Uterus (tissue), 4 donors: ENCODE data around the gene ATG5. TPM values are rescaled to one million over a fixed set of nuclear protein-coding genes. Genes with fewer than 3 reads are reported as not detected.

Experiments
- DNase-seq, 2 donors: peaks; one replicate each; pipeline ENCODE4 v3.0.0-alpha.2; 2019 to 2020
- H3K27ac ChIP-seq, 2 donors: fragments of 200-600 bp; sonication (generic); 1 replicate in 1 of 2; 2 replicates in 1 of 2; pipeline ENCODE4 v1.5.1; 2016 to 2018
- H3K27me3 ChIP-seq, 2 donors: fragments of 200-600 bp; sonication (generic); one replicate each; pipeline ENCODE4 v1.5.1; 2018 to 2019; ENCODE audit warnings: control low read depth in 1 of 2
- H3K36me3 ChIP-seq, 2 donors: fragments of 200-600 bp; sonication (generic); one replicate each; pipeline ENCODE4 v1.5.1; 2019; ENCODE audit warnings: control low read depth in 1 of 2
- H3K4me1 ChIP-seq, 2 donors: fragments of 200-600 bp; sonication (generic); one replicate each; pipeline ENCODE4 v1.5.1; 2018 to 2019; ENCODE audit warnings: control low read depth in 1 of 2
- H3K4me3 ChIP-seq, 2 donors: fragments of 200-600 bp; sonication (generic); 1 replicate in 1 of 2; 2 replicates in 1 of 2; pipeline ENCODE4 v1.5.1; 2018 to 2019; ENCODE audit warnings: mild to moderate bottlenecking in 1 of 2
- H3K9me3 ChIP-seq, 2 donors: fragments of 200-600 bp; sonication (generic); one replicate each; pipeline ENCODE4 v1.5.1; 2019; ENCODE audit warnings: control low read depth in 1 of 2
- POLR2A ChIP-seq, 2 donors: fragments of 450-650 bp; IDR thresholded peaks; one replicate each; pipeline ENCODE4 v1.6.1; 2016; ENCODE audit warnings: antibody characterized with exemption in 2 of 2, mild to moderate bottlenecking in 1 of 2, moderate library complexity in 1 of 2
- intact Hi-C: fragments of 100-400 bp; cut with DNase I; formaldehyde crosslinking; loops from one replicate; pipeline ENCODE4 v1.15.1; 2023; ENCODE audit warnings: low total_unique reads
- total RNA-seq, 4 donors: library from RNA; depleted of rRNA in 3 of 4; stranded (reverse); fragments of >200 nt in 3 of 4; gene quantifications; one replicate each; pipeline versions ENCODE4 v1.1.0 to v1.2.4, GENCODE V29; 2014 to 2023
- TF ChIP-seq, protein P1 (sequence below), 4 experiments: fragments of 200-600 bp in 2 of 4; fragments of 450-650 bp in 2 of 4; sonication (generic) in 2 of 4; IDR thresholded peaks; one replicate each; pipeline ENCODE4 v1.5.1; 2016 to 2019; ENCODE audit warnings: antibody characterized with exemption in 4 of 4, mild to moderate bottlenecking in 2 of 4, moderate library complexity in 1 of 4
- donor health status: DM: yes; HTN: yes; CAD: no.

The ATG5 gene
- total RNA-seq, 4 donors from 2014 or later = 40.0 to 87.9 (median 63.3) TPM

DNA sequence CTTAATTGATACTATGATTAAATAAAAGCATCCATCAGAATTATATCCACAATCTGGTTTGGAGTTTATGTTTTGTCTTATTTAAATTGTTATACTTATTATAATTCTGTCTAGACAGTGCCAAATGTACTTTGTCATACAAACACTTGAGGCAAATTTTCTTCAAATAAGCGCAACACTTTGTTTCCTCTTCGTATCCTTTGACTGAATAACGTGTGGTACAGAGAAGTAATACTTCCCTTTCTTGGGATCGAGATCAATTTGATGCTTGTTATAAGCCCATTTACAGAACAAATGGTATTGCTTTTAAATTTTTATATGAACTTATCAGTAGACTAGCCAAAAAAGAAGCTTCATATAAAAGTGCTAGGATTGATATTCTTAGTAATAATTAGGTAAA is 111.0 kb downstream of the ATG5 start:
- no peak for DNase-seq
- TF ChIP-seq, protein P1, sequence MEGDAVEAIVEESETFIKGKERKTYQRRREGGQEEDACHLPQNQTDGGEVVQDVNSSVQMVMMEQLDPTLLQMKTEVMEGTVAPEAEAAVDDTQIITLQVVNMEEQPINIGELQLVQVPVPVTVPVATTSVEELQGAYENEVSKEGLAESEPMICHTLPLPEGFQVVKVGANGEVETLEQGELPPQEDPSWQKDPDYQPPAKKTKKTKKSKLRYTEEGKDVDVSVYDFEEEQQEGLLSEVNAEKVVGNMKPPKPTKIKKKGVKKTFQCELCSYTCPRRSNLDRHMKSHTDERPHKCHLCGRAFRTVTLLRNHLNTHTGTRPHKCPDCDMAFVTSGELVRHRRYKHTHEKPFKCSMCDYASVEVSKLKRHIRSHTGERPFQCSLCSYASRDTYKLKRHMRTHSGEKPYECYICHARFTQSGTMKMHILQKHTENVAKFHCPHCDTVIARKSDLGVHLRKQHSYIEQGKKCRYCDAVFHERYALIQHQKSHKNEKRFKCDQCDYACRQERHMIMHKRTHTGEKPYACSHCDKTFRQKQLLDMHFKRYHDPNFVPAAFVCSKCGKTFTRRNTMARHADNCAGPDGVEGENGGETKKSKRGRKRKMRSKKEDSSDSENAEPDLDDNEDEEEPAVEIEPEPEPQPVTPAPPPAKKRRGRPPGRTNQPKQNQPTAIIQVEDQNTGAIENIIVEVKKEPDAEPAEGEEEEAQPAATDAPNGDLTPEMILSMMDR (IDR thresholded peaks at IDR 0.05) = no peak
- no peak for TF ChIP-seq POLR2A (IDR thresholded peaks at IDR 0.05)
- Histone ChIP-seq H3K36me3 (no peaks in the 10 kb centered on the region), H3K27me3 (no peaks in the 10 kb centered on the region), H3K27ac (no peak overlapping the region), H3K4me1 (no peaks in the 10 kb centered on the region), H3K4me3 (no peak overlapping the region), H3K9me3 (no peaks in the 10 kb centered on the region)
- intact Hi-C loops = no loop called here

DNA sequence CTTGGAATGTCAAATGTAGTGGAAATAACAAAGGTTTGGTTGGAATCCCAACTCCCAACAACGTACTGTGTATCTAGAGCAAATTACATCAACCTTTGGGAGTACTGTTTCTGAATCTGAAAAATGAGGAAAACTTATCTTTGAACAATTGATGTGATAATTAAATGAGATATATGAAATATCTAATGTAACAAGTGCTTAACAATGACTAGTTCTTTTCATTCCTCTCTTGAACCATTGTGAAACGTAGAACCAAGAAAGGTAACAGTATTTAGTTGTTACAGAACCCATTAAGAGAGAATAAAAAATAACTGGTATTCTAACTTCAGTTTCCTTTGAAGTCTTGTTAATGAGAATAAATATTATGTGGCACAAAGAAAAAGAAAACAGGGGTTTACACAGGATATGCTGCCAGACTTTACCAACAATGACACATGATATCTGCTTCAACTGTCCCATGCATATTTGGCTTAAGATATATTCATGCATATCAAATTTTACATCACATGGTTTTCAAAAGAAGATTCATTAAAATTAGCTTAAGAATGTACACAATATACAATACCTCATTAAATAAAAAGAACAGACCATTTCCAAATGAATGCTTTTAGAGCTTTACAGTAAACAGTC is 111.8 kb downstream of the ATG5 start:
- H3K27me3 ChIP-seq = no peaks in the 10 kb centered on the region
- no peak overlapping the region for H3K27ac ChIP-seq
- H3K9me3 ChIP-seq = no peaks in the 10 kb centered on the region
- H3K36me3 ChIP-seq = no peaks in the 10 kb centered on the region
- H3K4me1 ChIP-seq = no peaks in the 10 kb centered on the region
- H3K4me3 ChIP-seq = no peak overlapping the region
- DNase-seq = no peak
- TF ChIP-seq, protein P1 (IDR thresholded peaks at IDR 0.05) = no peak
- TF ChIP-seq POLR2A (IDR thresholded peaks at IDR 0.05) = no peak
- intact Hi-C loops = no loop called here

DNA sequence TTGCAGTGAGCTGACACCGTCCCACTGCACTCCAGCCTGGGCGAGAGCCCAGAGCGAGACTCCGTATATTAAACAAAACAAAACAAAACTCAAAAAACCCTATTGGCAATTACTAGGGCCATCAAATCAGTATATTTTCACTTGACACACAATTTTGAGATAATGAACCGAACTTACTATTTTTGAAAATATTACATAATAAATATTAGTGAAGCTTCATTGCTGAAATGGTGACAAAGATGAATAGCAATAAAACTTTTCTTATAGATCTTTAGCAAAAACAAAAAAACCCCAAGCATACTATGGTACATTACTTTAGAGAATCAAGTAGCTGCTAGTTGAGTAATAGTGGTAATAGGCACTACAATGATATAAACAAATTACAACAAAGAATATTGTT is 113.0 kb downstream of the ATG5 start:
- no peaks in the 10 kb centered on the region for H3K27me3 ChIP-seq
- no peak overlapping the region for H3K4me3 ChIP-seq
- DNase-seq = no peak
- no peaks in the 10 kb centered on the region for H3K4me1 ChIP-seq
- intact Hi-C loops = no loop called here
- no peaks in the 10 kb centered on the region for H3K9me3 ChIP-seq
- H3K27ac ChIP-seq = no peak overlapping the region
- TF ChIP-seq, protein P1 (IDR thresholded peaks at IDR 0.05) = no peak
- no peaks in the 10 kb centered on the region for H3K36me3 ChIP-seq

DNA sequence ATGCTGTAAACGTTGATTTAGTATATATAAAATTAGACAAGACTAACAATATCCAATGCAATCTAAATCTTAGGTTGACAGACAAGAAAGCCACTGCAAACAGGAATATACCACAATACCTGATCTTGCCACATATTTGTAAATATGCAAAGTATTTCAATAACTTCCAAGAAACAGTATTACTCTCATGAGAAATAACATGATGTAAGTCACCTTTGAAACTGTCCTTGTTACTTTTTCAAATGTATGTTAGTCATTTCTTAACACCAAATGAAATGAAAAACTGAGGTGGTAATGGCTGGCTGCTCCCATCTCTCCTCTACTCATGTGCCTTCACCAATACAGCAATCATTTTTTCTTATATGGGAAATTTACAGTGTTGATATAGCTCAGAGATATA is 118.7 kb downstream of the ATG5 start:
- Histone ChIP-seq H3K9me3 (no peaks in the 10 kb centered on the region), H3K27me3 (no peaks in the 10 kb centered on the region), H3K4me3 (no peak overlapping the region), H3K36me3 (no peaks in the 10 kb centered on the region), H3K27ac (no peak overlapping the region), H3K4me1 (no peaks in the 10 kb centered on the region)
- intact Hi-C loops = no loop called here
- DNase-seq = no peak
- TF ChIP-seq POLR2A (IDR thresholded peaks at IDR 0.05) = no peak
- TF ChIP-seq, protein P1 (IDR thresholded peaks at IDR 0.05) = no peak

DNA sequence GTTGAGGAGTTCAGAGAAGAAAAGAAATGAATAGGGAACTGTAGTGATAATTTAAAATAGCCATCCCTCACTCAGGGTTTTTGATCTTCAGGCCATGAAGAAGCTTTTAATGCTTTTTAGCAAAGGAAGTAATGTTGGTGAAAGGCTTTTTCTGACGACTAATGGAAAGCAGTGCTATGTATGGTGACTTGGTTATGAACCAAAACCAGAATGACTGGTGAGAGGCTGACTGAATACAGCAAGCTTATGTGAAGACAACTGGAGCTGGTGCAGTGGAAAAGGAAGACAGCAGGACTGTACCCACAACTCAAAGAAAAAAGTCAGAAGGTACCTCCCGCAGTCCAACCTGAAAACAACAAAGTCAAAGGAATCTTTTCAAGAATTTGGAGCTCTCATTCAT is 120.6 kb downstream of the ATG5 start:
- Histone ChIP-seq H3K4me1 (no peaks in the 10 kb centered on the region), H3K4me3 (no peak overlapping the region), H3K27ac (no peak overlapping the region), H3K27me3 (no peaks in the 10 kb centered on the region), H3K36me3 (no peaks in the 10 kb centered on the region), H3K9me3 (no peaks in the 10 kb centered on the region)
- TF ChIP-seq POLR2A (IDR thresholded peaks at IDR 0.05) = no peak
- TF ChIP-seq, protein P1 (IDR thresholded peaks at IDR 0.05) = no peak
- DNase-seq = no peak
- intact Hi-C loops = no loop called here
